ENCODE data around the gene MAPK12. TPM values are rescaled to one million over a fixed set of nuclear protein-coding genes. Genes with fewer than 3 reads are reported as not detected.

Gene MAPK12
- total RNA-seq, 3 donors from 2014 or later, result 3.3 to 4.3 (median 3.9) TPM

- Mint-ChIP-seq H3K36me3 (ENCODE audit: insufficient read depth) (peaks cover 10% of the 10 kb centered on the region), H3K9me3 (no peaks in the 10 kb centered on the region), H3K4me1 (ENCODE audit: low read depth) (peaks cover 9% of the 10 kb centered on the region), H3K27me3 (ENCODE audit: low read depth) (no peaks in the 10 kb centered on the region), H3K4me3 (no peak overlapping the region)
- DNase-seq, result no peak
- no peak for ATAC-seq
Observed at GRCh38 chr22:50233223-50233622, 28.3 kb downstream of the MAPK12 start.

DNA sequence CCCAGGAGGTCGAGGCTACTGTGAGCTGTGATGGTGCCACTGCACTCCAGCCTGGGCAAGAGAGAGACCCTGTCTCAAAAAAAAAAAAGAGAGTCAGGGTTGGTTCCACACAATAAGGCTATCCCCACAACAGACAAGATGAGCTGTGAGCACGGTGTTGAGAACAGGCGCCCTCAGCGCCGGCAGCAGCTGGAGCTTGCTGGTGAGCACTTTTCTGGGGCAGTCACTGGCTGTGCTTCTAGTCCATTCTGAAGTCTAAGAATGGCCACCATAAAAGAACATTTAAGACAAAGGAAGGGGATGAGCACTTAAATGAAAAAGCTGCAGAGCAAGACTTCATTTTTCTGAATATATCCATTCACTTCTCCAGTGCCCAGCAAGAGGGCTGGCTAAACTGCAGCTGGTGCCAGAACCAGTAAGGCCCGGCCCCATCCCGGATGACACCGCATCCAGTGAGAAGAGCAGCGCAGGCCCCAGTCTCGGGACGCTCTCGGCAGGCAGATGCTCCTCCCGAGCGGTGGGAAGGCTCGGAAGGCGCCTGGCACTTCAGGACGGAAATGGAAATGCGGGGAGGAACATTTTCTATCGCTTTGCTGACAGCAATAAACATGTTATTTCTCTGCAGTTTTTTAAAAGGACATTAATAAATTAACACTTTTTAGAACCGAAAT, 28.9 kb downstream of the MAPK12 start:
- DNase-seq, result no peak
- ATAC-seq, result no peak
- Mint-ChIP-seq H3K36me3 (ENCODE audit: insufficient read depth) (peaks cover 7% of the 10 kb centered on the region), H3K4me3 (no peak overlapping the region), H3K4me1 (ENCODE audit: low read depth) (peaks cover 9% of the 10 kb centered on the region), H3K27me3 (ENCODE audit: low read depth) (no peaks in the 10 kb centered on the region), H3K9me3 (no peaks in the 10 kb centered on the region)

DNA sequence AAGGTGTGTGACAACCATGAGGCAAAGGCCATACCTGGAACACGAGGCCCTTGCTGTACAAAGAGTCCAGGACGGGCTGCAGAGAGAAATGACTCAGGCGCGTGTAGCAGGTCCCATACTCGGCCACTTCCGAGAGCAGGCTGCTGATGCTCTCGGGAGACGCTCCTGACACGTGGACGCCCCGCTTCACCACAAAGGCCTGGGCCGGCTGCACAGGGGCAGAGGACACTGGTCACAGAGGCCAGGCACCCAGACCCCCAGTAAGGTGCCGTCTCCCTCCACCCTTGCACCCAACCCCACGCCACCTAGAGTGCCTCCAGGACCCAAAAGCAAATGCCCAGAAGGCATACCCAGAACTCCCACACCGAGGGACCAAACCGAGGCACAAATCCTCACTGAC, 32.1 kb downstream of the MAPK12 start:
- DNase-seq, result no peak
- Mint-ChIP-seq H3K4me3 (no peak overlapping the region), H3K9me3 (no peaks in the 10 kb centered on the region), H3K27me3 (ENCODE audit: low read depth) (no peaks in the 10 kb centered on the region), H3K4me1 (ENCODE audit: low read depth) (no peaks in the 10 kb centered on the region), H3K36me3 (ENCODE audit: insufficient read depth) (peaks cover 13% of the 10 kb centered on the region)
- no peak for ATAC-seq

DNA sequence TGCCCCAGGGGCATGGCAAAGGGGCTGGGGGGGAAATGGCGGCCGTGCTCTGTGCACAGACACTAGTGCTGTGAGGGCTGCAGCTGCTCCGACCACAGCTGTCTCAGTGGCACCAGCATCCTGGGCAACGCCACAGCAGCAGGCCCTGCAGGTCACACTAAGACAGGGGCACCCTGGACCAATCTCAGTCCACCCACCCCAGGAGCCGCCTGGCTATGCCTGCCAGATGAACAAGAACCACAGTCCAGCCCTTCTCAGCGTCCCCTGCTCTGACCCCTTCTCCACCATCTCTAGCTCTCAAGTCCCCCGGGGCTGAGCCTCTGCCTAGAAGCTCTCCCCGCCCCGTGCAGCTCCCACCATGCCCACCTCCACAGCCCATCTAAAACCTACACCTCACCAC, 33.1 kb downstream of the MAPK12 start:
- Mint-ChIP-seq H3K4me3 (no peak overlapping the region), H3K36me3 (ENCODE audit: insufficient read depth) (peaks cover 17% of the 10 kb centered on the region), H3K4me1 (ENCODE audit: low read depth) (no peaks in the 10 kb centered on the region), H3K9me3 (no peaks in the 10 kb centered on the region), H3K27me3 (ENCODE audit: low read depth) (no peaks in the 10 kb centered on the region)
- ATAC-seq (no peak), DNase-seq (no peak)

DNA sequence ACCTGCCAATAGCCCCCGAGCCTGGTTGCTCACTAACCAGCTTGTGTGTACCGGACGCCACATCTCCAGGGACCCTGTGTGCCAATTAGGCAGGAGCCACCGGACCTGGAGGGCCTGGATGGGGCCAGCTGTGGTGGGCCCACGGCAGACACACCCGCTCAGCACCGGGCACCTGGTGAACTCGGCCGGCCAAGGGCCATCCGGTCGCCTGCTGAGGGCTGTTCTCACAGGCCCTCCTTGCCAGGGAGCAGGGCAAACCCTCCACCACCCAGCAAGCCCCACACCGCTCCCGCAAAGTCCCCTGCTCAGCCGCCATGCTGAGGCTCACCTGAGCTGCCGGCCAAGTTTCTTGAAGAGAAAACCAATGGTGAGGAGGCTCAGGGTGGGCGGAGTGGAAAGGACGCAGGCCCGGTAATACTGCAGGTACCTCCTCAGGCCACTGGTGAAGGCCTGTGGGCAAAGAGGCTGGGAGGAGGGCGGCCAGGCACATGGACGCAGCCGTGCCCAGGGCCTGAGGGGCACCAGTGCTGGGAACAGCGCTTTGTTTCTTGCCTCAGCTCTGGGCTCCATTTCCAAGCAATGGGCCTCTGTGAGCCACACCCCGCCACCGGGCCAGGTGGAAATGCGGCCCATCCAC, 33.8 kb downstream of the MAPK12 start:
- ATAC-seq (no peak), DNase-seq (no peak)
- Mint-ChIP-seq H3K4me1 (ENCODE audit: low read depth) (no peaks in the 10 kb centered on the region), H3K27me3 (ENCODE audit: low read depth) (no peaks in the 10 kb centered on the region), H3K36me3 (ENCODE audit: insufficient read depth) (peaks cover 22% of the 10 kb centered on the region), H3K4me3 (no peak overlapping the region), H3K9me3 (no peaks in the 10 kb centered on the region)

DNA sequence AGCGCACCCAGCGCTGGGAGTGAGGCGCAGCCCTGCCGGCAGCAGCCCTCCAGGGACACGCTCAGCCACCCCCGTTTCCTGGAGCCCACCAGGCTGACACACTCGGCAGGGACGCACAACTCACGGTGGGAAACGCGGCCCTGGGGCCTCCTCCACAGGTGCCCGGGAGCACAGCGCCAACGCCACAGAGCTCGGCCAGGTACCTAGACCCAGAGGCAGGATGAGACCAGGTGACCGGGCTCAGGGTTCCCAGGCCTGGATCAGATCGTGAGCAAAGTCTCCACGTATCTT, 34.7 kb downstream of the MAPK12 start:
- ATAC-seq, result no peak
- Mint-ChIP-seq H3K27me3 (ENCODE audit: low read depth) (no peaks in the 10 kb centered on the region), H3K9me3 (no peaks in the 10 kb centered on the region), H3K4me1 (ENCODE audit: low read depth) (no peaks in the 10 kb centered on the region), H3K36me3 (ENCODE audit: insufficient read depth) (peaks cover 23% of the 10 kb centered on the region), H3K4me3 (no peak overlapping the region)
- DNase-seq, result no peak

DNA sequence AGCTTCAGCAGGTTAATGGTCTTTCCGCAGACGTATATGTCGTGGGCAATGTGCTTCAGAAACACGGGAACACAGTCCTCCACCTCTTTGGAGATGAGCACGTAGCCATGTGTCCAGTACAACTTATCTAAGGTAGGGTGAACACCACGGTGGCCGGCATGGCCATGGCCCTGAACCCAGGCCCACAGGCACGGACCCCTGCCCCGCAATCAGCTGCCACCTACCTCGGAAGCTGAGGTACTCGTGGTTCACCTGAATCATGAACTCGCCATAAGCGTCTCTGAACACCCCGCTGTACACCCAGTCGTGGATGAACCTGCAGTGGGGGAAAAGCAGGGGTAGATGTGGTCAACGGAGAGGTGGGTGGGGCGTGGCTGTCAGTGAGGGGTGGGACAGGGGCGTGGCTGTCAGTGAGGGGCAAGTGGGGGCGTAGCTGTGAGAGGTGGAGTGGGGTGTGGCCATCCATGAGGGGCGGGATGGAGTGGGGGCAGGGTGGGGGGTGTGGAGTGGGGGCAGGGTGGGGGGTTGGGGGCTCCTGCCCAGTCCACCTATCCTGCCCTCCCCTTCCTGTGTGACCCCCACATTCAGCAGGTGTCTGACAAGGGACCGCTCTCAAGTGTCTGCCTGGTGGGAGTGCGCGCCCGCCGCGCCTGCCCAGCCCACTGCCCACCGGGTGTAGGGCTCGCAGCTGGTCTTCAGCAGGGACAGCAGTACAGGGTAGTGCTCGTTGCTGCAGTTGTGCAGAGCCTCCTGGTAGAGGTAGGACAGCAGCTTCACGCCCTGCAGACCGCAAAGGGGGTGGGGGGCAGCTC, 35.2 kb downstream of the MAPK12 start:
- ATAC-seq, result no peak
- Mint-ChIP-seq H3K4me1 (ENCODE audit: low read depth) (no peaks in the 10 kb centered on the region), H3K36me3 (ENCODE audit: insufficient read depth) (peaks cover 23% of the 10 kb centered on the region), H3K9me3 (no peaks in the 10 kb centered on the region), H3K4me3 (no peak overlapping the region), H3K27me3 (ENCODE audit: low read depth) (no peaks in the 10 kb centered on the region)
- DNase-seq, result no peak

GRCh38 chr22:50225200-50225969, 36.1 kb downstream of the MAPK12 start:
- Mint-ChIP-seq H3K4me3 (no peak overlapping the region), H3K36me3 (ENCODE audit: insufficient read depth) (peaks cover 25% of the 10 kb centered on the region), H3K4me1 (ENCODE audit: low read depth) (no peaks in the 10 kb centered on the region), H3K27me3 (ENCODE audit: low read depth) (no peaks in the 10 kb centered on the region), H3K9me3 (no peaks in the 10 kb centered on the region)
- ATAC-seq (no peak), DNase-seq (no peak)

GRCh38 chr22:50224071-50224470, 37.4 kb downstream of the MAPK12 start:
- H3K9me3 Mint-ChIP-seq, result no peaks in the 10 kb centered on the region
- no peak for ATAC-seq
- H3K4me1 Mint-ChIP-seq (ENCODE audit: low read depth), result no peaks in the 10 kb centered on the region
- no peak overlapping the region for H3K4me3 Mint-ChIP-seq
- H3K36me3 Mint-ChIP-seq (ENCODE audit: insufficient read depth), result peaks cover 21% of the 10 kb centered on the region
- H3K27me3 Mint-ChIP-seq (ENCODE audit: low read depth), result no peaks in the 10 kb centered on the region
- DNase-seq, result no peak

DNA sequence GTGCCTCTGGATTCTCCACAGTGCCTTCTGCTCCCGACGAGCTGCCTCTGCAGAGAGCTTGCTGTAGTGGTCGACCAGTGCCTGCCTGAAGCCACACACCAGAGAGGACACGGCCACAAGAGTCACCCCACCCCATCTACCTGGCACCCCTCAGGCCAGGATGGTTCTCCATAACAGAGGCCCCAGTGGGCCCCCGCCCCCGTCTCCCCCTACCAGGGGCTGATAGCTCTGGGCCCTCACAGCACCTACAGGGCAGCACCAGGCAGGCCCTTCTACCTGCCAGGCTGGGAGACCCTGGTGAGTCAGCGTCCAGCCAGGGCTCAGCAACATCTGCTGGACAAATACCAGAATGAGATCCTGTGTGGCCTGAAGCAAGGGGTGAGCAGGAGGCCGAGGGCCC, 39.0 kb downstream of the MAPK12 start:
- ATAC-seq, result no peak
- DNase-seq, result no peak
- Mint-ChIP-seq H3K9me3 (no peaks in the 10 kb centered on the region), H3K4me1 (ENCODE audit: low read depth) (no peaks in the 10 kb centered on the region), H3K4me3 (no peak overlapping the region), H3K27me3 (ENCODE audit: low read depth) (no peaks in the 10 kb centered on the region), H3K36me3 (ENCODE audit: insufficient read depth) (peaks cover 21% of the 10 kb centered on the region)

GRCh38 chr22:50221410-50222300, 39.8 kb downstream of the MAPK12 start:
- Mint-ChIP-seq H3K4me1 (ENCODE audit: low read depth) (no peaks in the 10 kb centered on the region), H3K9me3 (no peaks in the 10 kb centered on the region), H3K27me3 (ENCODE audit: low read depth) (no peaks in the 10 kb centered on the region), H3K4me3 (no peak overlapping the region), H3K36me3 (ENCODE audit: insufficient read depth) (peaks cover 21% of the 10 kb centered on the region)
- ATAC-seq, result no peak
- no peak for DNase-seq

GRCh38 chr22:50220603-50221409, 40.7 kb downstream of the MAPK12 start:
- Mint-ChIP-seq H3K9me3 (no peaks in the 10 kb centered on the region), H3K27me3 (ENCODE audit: low read depth) (no peaks in the 10 kb centered on the region), H3K4me1 (ENCODE audit: low read depth) (no peaks in the 10 kb centered on the region), H3K4me3 (no peak overlapping the region), H3K36me3 (ENCODE audit: insufficient read depth) (peaks cover 23% of the 10 kb centered on the region)
- DNase-seq (no peak), ATAC-seq (no peak)

All from activated T-cell treated with anti-CD3 and anti-CD28 coated beads, Interleukin-2, amount 50 U/mL, for 4 hours (primary cell).